Smooth muscle cell (in vitro differentiated cells): ENCODE measurements around the gene KDM8. TPM values are rescaled to one million over a fixed set of nuclear protein-coding genes. Genes with fewer than 3 reads are reported as not detected.
"Not testable (repeated sequence)": the region's sequence is repeated elsewhere in the genome, so short reads cannot be mapped to it uniquely, and the experiment has no call there.

Experiments
- DNase-seq: peaks from one replicate; lab custom pipeline; 2025; ENCODE audit not compliant: unreplicated experiment; lab: John Stamatoyannopoulos, UW
- H2AFZ ChIP-seq: fragments of 200-600 bp; sonication (generic); 2 replicates; pipeline ENCODE4 v1.6.0; 2016; ENCODE audit warnings: antibody characterized with exemption, low read depth, mild to moderate bottlenecking
- H3F3A ChIP-seq: fragments of 200-600 bp; sonication (generic); 2 replicates; pipeline ENCODE4 v1.6.0; 2017; ENCODE audit warnings: antibody characterized with exemption, low read depth
- H3K27ac ChIP-seq: fragments of 200-600 bp; sonication (generic); 2 replicates; pipeline ENCODE4 v1.5.1; 2016; ENCODE audit warnings: low read depth, mild to moderate bottlenecking
- H3K27me3 ChIP-seq: fragments of 200-600 bp; sonication (generic); 2 replicates; pipeline ENCODE4 v1.6.1; 2016; ENCODE audit warnings: low read depth, mild to moderate bottlenecking
- H3K36me3 ChIP-seq: fragments of 200-600 bp; sonication (generic); 2 replicates; pipeline ENCODE4 v1.5.1; 2016; ENCODE audit warnings: low read depth
- H3K4me1 ChIP-seq: fragments of 200-600 bp; sonication (generic); 2 replicates; pipeline ENCODE4 v1.5.1; 2016; ENCODE audit warnings: low read depth
- H3K4me2 ChIP-seq: fragments of 200-600 bp; sonication (generic); 2 replicates; pipeline ENCODE4 v1.6.0; 2016; ENCODE audit warnings: mild to moderate bottlenecking
- H3K4me3 ChIP-seq: fragments of 200-600 bp; sonication (generic); 2 replicates; pipeline ENCODE4 v1.5.1; 2016; ENCODE audit warnings: mild to moderate bottlenecking
- H3K79me2 ChIP-seq: fragments of 200-600 bp; sonication (generic); 2 replicates; pipeline ENCODE4 v1.6.0; 2016; ENCODE audit warnings: low read depth, mild to moderate bottlenecking
- H3K9ac ChIP-seq: fragments of 200-600 bp; sonication (generic); 2 replicates; pipeline ENCODE4 v1.6.0; 2016; ENCODE audit warnings: low read depth
- H3K9me3 ChIP-seq: fragments of 200-600 bp; sonication (generic); replicated peaks from 2 replicates; pipeline ENCODE4 v1.5.1; 2016; ENCODE audit warnings: low read depth
- H4K20me1 ChIP-seq: fragments of 200-600 bp; sonication (generic); 2 replicates; pipeline ENCODE4 v1.6.0; 2016; ENCODE audit warnings: low read depth
- CTCF ChIP-seq: fragments of 200-600 bp; sonication (generic); IDR thresholded peaks from 2 replicates; pipeline ENCODE4 v1.5.1; 2017; ENCODE audit warnings: borderline replicate concordance, mild to moderate bottlenecking, antibody characterized with exemption; ENCODE audit not compliant: insufficient read depth, poor library complexity, severe bottlenecking
- WGBS: methylation state at CpG from one replicate; pipeline ENCODE4 v1.1.7; 2016; ENCODE audit warnings: low lambda C conversion rate; 5-methylcytosine and 5-hydroxymethylcytosine counted together
- polyA plus RNA-seq: library from polyadenylated mRNA; unstranded; fragments of >200 nt; fragmentation: Nextera tagmentation; extraction: Ambion mirVana; gene quantifications from 2 replicates; pipeline ENCODE4 v1.2.1, GENCODE V29; 2016
- total RNA-seq: library from RNA; depleted of rRNA; stranded (reverse); fragments of >200 nt; gene quantifications from 2 replicates; pipeline ENCODE4 v1.2.3, GENCODE V29; 2014

Gene KDM8
- total and polyA plus RNA-seq, 2 experiments from 2014 or later, result 0.81 to 3.5 TPM

DNA sequence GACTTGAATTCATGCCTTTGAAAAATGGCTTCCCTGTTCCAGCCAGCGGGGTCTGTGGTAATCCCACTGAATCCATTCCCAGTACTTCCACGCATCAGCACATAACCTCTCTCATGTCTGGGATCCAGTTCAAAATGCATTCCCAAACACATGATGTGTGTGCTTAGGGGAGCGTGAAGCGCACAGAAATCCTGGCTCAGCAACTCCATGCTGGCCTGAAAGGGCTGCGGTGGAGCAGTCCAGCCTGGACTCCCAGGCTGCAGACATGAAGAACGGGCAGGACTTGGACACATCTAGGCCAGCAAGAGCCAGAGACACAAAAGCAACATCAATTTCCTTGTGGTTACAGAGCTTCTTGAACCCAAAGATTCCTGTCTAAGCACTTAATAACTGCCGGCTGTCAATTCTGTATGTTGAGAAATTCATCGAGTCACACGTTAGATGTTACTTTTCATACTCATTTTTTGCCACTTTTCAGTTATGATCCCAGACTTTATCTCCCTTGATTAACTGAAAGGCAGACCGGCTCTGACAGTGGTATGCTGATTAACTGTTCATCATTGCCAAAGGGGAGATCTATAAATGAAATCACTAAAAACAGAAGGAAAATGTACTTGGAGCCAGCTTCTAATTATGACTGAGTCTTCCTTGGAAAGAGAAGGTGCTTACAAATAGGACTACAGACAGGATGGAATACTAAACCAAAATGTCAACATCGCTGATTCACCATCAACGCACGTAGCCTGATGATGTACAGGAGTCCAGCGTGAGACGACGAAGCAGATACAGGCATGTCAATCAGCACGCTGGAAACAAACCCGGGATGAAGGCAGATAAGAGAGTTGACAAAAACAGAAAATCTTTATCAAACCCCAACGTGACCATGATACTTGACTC is 42.2 kb downstream of the KDM8 start:
- no peaks in the 10 kb centered on the region for H4K20me1 ChIP-seq
- peaks cover 5% of the 10 kb centered on the region for H3K4me1 ChIP-seq
- no peaks in the 10 kb centered on the region for H3K36me3 ChIP-seq
- H3K9me3 ChIP-seq, result no peaks in the 10 kb centered on the region
- TF ChIP-seq CTCF, result no peak
- H2AFZ ChIP-seq, result no peak overlapping the region
- peak overlapping the region; percentile 47 for H3K27ac ChIP-seq
- no peaks in the 10 kb centered on the region for H3K27me3 ChIP-seq
- WGBS, result 66% methylated on average over 19 of the region's 19 CpGs
- H3K9ac ChIP-seq, result no peak overlapping the region
- no peak overlapping the region for H3K4me2 ChIP-seq
- no peak for DNase-seq
- H3F3A ChIP-seq, result no peaks in the 10 kb centered on the region
- no peak overlapping the region for H3K4me3 ChIP-seq
- no peaks in the 10 kb centered on the region for H3K79me2 ChIP-seq

DNA sequence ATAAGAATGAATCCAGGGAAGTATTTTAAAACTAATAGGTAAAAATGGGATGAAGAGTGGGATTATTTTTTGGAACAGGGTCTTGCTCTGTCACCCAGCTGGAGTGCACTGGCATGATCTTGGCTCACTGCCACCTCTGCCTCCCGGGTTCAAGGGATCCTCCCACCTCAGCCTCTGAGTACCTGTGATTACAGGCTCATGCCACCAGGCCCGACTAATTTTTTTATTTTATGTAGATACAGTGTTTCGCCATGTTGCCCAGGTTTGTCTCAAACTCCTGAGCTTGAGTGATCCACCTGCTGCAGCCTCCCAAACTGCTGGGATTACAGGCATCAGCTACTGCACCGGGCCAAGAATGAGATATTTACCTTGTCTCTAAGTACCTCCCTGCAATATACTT is 43.1 kb downstream of the KDM8 start:
- Histone ChIP-seq H3K79me2 (no peaks in the 10 kb centered on the region), H2AFZ (no peak overlapping the region), H3K4me3 (no peak overlapping the region), H3K4me2 (no peak overlapping the region), H3F3A (no peaks in the 10 kb centered on the region), H3K27me3 (no peaks in the 10 kb centered on the region), H3K9me3 (no peaks in the 10 kb centered on the region), H3K4me1 (peaks cover 8% of the 10 kb centered on the region), H3K36me3 (no peaks in the 10 kb centered on the region), H4K20me1 (no peaks in the 10 kb centered on the region), H3K9ac (no peak overlapping the region), H3K27ac (peak overlapping the region; percentile 25)
- no peak for DNase-seq
- 96% methylated on average over 4 of the region's 4 CpGs for WGBS
- no peak for TF ChIP-seq CTCF

- not testable (repeated sequence) for H3K4me2 ChIP-seq, H3K4me3 ChIP-seq, H3K36me3 ChIP-seq, DNase-seq, H2AFZ ChIP-seq, H3K4me1 ChIP-seq, H3K79me2 ChIP-seq, H3K9ac ChIP-seq, H3K27me3 ChIP-seq, H3K27ac ChIP-seq, H3F3A ChIP-seq, H3K9me3 ChIP-seq, H4K20me1 ChIP-seq
- 94% methylated on average over 1 of the region's 1 CpG for WGBS
Observed at GRCh38 chr16:27247076-27247475, 43.8 kb downstream of the KDM8 start.

- TF ChIP-seq CTCF, result no peak
- no peaks in the 10 kb centered on the region for H3K9me3 ChIP-seq
- peaks cover 8% of the 10 kb centered on the region for H3K4me1 ChIP-seq
- 88% methylated on average over 2 of the region's 2 CpGs for WGBS
- no peaks in the 10 kb centered on the region for H3K36me3 ChIP-seq
- no peak overlapping the region for H2AFZ ChIP-seq
- no peaks in the 10 kb centered on the region for H3F3A ChIP-seq
- H3K4me3 ChIP-seq, result no peak overlapping the region
- DNase-seq, result no peak
- no peaks in the 10 kb centered on the region for H3K79me2 ChIP-seq
- no peaks in the 10 kb centered on the region for H3K27me3 ChIP-seq
- no peaks in the 10 kb centered on the region for H4K20me1 ChIP-seq
- no peak overlapping the region for H3K9ac ChIP-seq
- no peak overlapping the region for H3K27ac ChIP-seq
- no peak overlapping the region for H3K4me2 ChIP-seq
Observed at GRCh38 chr16:27248036-27248435, 44.7 kb downstream of the KDM8 start.

DNA sequence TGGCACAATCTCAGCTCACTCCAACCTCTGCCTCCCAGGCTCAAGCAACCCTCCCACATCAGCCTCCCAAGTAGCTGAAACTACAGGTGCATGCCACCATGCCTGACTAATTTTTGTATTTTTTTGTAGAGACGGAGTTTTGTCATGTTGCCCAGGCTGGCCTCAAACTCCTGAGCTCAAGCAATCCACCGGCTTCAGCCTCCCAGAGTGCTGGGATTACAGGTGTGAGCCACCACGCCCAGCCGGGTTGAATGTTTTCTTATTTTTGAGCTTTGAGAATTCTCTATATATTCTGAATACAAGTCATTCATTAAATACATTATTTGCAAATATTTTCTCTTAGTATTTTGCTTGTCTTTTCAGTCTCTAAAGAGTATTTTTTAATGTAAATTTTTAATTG is 45.6 kb downstream of the KDM8 start:
- not testable (repeated sequence) for H3K4me3 ChIP-seq, H3K4me2 ChIP-seq, H3K27ac ChIP-seq, H4K20me1 ChIP-seq, H3K4me1 ChIP-seq, H3F3A ChIP-seq, H3K36me3 ChIP-seq, DNase-seq, H3K79me2 ChIP-seq, H3K9ac ChIP-seq, H3K27me3 ChIP-seq, H2AFZ ChIP-seq, H3K9me3 ChIP-seq
- over 99% methylated on average over 4 of the region's 4 CpGs for WGBS
